Astrocyte of the cerebellum (primary cell): Measurements from ENCODE around the gene B4GALT5.

Experiments
- DNase-seq: peaks from one replicate; pipeline ENCODE4 v3.0.0-alpha.2; 2011; ENCODE audit warnings: low read depth
- H3K4me3 ChIP-seq: 2 replicates; pipeline ENCODE4 v1.5.1; 2011; ENCODE audit warnings: mild to moderate bottlenecking, low read depth, low read length, moderate library complexity
- CTCF ChIP-seq: IDR thresholded peaks from 2 replicates; pipeline ENCODE4 v1.5.1; 2012; ENCODE audit warnings: low read length, low read depth, moderate library complexity, mild to moderate bottlenecking; ENCODE audit errors: missing control alignments
- in situ Hi-C: cut with HindIII; loops from 2 replicates; pipeline ENCODE4 v1.10.0; 2017; ENCODE audit warnings: low sequenced_read_pairs

B4GALT5 gene

GRCh38 chr20:49594143-49594930 is 119.3 kb downstream of the B4GALT5 start:
- DNase-seq: no peak
- no peak for TF ChIP-seq CTCF
- in situ Hi-C loops: no loop called here
- H3K4me3 ChIP-seq: no peak overlapping the region

GRCh38 chr20:49593466-49594142 is 120.1 kb downstream of the B4GALT5 start:
- no peak overlapping the region for H3K4me3 ChIP-seq
- DNase-seq: no peak
- in situ Hi-C loops: no loop called here
- no peak for TF ChIP-seq CTCF

GRCh38 chr20:49592120-49592519 is 121.6 kb downstream of the B4GALT5 start:
- TF ChIP-seq CTCF: no peak
- no peak for DNase-seq
- in situ Hi-C loops: no loop called here
- H3K4me3 ChIP-seq: no peak overlapping the region

GRCh38 chr20:49591217-49591865 is 122.3 kb downstream of the B4GALT5 start:
- H3K4me3 ChIP-seq: no peak overlapping the region
- no peak for DNase-seq
- in situ Hi-C loops: no loop called here
- no peak for TF ChIP-seq CTCF

- no peak for TF ChIP-seq CTCF
- no peak for DNase-seq
- no peak overlapping the region for H3K4me3 ChIP-seq
- in situ Hi-C loops: no loop called here
Measured at GRCh38 chr20:49590163-49591017, 123.3 kb downstream of the B4GALT5 start.

- DNase-seq: no peak
- H3K4me3 ChIP-seq: no peak overlapping the region
- in situ Hi-C loops: no loop called here
- no peak for TF ChIP-seq CTCF
Measured at GRCh38 chr20:49589747-49590146, 123.9 kb downstream of the B4GALT5 start.
